Stimulated activated memory B cell treated with anti-CD40 and anti-IgM and Interleukin-4, amounts not matched to agents 10 μg/mL and 1 μg/mL and 100 μg/mL, for 72 hours (primary cell): ENCODE measurements around the gene KATNA1.
A peak's percentile ranks its signal among the peaks of the same experiment; 100 is the strongest.

Source experiments
- ATAC-seq: fragments of 150-1000 bp; cut with Tn5 transposase; 2 replicates; pipeline ENCODE4 v1.10.0; 2021
- H3K27ac Mint-ChIP-seq: one replicate; pipeline ENCODE4 v1.8.0; 2022; ENCODE audit warnings: mild to moderate bottlenecking, mixed read lengths
- H3K27me3 Mint-ChIP-seq: one replicate; pipeline ENCODE4 v1.8.0; 2022; ENCODE audit warnings: mixed read lengths
- H3K36me3 Mint-ChIP-seq: one replicate; pipeline ENCODE4 v1.8.0; 2022; ENCODE audit warnings: mixed read lengths
- H3K4me1 Mint-ChIP-seq: one replicate; pipeline ENCODE4 v1.8.0; 2022; ENCODE audit warnings: mixed read lengths
- H3K4me3 Mint-ChIP-seq: one replicate; pipeline ENCODE4 v1.8.0; 2022; ENCODE audit warnings: mild to moderate bottlenecking, moderate library complexity, mixed read lengths
- H3K9me3 Mint-ChIP-seq: one replicate; pipeline ENCODE4 v1.8.0; 2022; ENCODE audit warnings: mixed read lengths

Gene KATNA1

GRCh38 chr6:149642829-149643580 lies 5.5 kb downstream of the KATNA1 start:
- ATAC-seq, result peak; percentile 94
- Mint-ChIP-seq H3K9me3 (no peaks in the 10 kb centered on the region), H3K27me3 (no peaks in the 10 kb centered on the region), H3K36me3 (peaks cover 5% of the 10 kb centered on the region), H3K27ac (peak overlapping the region; percentile 31), H3K4me1 (peaks cover 20% of the 10 kb centered on the region), H3K4me3 (no peak overlapping the region)

DNA sequence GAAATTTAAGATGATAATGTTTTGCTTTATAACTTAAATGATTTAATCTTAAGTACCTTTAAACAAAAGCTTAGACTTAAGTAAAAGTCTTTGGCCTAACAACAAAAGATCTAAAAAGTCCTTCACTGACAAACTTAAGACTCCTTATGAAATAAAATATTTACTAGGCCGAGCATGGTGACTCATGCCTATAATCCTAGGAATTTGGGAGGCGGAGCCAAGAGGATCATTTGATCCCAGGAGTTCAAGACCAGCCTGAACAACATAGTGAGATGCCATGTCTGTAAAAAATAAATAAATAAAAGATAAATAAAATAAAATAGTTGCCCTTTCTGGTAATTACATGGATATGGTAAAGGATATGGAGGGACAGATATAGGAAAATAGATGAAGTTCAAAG lies 12.4 kb downstream of the KATNA1 start:
- Mint-ChIP-seq H3K27ac (no peak overlapping the region), H3K4me3 (no peak overlapping the region), H3K9me3 (no peaks in the 10 kb centered on the region), H3K27me3 (no peaks in the 10 kb centered on the region), H3K4me1 (no peaks in the 10 kb centered on the region), H3K36me3 (peaks cover 17% of the 10 kb centered on the region)
- no peak for ATAC-seq

- no peak overlapping the region for H3K4me3 Mint-ChIP-seq
- H3K9me3 Mint-ChIP-seq, result no peaks in the 10 kb centered on the region
- H3K27ac Mint-ChIP-seq, result no peak overlapping the region
- H3K27me3 Mint-ChIP-seq, result no peaks in the 10 kb centered on the region
- H3K36me3 Mint-ChIP-seq, result peaks cover 26% of the 10 kb centered on the region
- H3K4me1 Mint-ChIP-seq, result peaks cover 4% of the 10 kb centered on the region
- ATAC-seq, result no peak
Measured at GRCh38 chr6:149634315-149634714, 14.2 kb downstream of the KATNA1 start.

DNA sequence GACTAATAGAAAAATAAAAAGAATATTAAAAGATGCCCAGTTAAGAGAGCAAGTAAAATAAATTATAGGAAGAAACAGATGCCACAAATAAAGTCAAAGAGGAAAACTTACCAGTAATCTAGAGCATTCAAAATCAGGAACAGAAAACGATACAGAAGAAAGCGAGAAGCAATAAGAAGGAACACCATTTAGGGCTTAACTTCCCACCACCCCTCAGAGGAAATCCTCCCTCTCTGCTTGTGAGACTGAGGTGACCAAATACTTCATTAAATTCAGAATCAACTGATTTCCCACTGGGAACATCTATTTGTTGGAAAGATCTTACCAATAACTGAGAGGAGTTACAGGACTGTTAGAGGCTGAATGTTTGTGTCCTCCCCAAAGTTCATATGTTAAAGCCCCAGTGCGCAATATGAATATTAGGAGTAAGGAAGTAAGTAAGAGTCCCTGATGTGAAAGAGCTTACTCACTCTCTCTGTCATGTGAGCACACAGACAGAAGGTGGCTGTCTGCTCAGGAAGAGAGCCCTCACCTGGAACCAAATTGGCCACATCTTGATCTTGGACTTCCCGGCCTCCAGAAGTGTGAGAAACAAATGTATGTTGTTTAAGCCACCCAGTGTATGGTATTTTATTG lies 19.5 kb downstream of the KATNA1 start:
- Mint-ChIP-seq H3K36me3 (peaks cover 27% of the 10 kb centered on the region), H3K4me3 (peak overlapping the region; percentile 51), H3K4me1 (peaks cover 20% of the 10 kb centered on the region), H3K27me3 (no peaks in the 10 kb centered on the region), H3K27ac (peak overlapping the region; percentile 92), H3K9me3 (no peaks in the 10 kb centered on the region)
- peak; percentile 92 for ATAC-seq

GRCh38 chr6:149627672-149628071 lies 20.8 kb downstream of the KATNA1 start:
- Mint-ChIP-seq H3K27ac (no peak overlapping the region), H3K9me3 (no peaks in the 10 kb centered on the region), H3K4me1 (peaks cover 20% of the 10 kb centered on the region), H3K27me3 (no peaks in the 10 kb centered on the region), H3K36me3 (peaks cover 34% of the 10 kb centered on the region), H3K4me3 (peak overlapping the region; percentile 16)
- no peak for ATAC-seq

- H3K27ac Mint-ChIP-seq, result no peak overlapping the region
- no peaks in the 10 kb centered on the region for H3K27me3 Mint-ChIP-seq
- H3K36me3 Mint-ChIP-seq, result peaks cover 73% of the 10 kb centered on the region
- H3K4me3 Mint-ChIP-seq, result no peak overlapping the region
- H3K9me3 Mint-ChIP-seq, result no peaks in the 10 kb centered on the region
- no peak for ATAC-seq
- no peaks in the 10 kb centered on the region for H3K4me1 Mint-ChIP-seq
Measured at GRCh38 chr6:149615805-149616204, 32.7 kb downstream of the KATNA1 start.

DNA sequence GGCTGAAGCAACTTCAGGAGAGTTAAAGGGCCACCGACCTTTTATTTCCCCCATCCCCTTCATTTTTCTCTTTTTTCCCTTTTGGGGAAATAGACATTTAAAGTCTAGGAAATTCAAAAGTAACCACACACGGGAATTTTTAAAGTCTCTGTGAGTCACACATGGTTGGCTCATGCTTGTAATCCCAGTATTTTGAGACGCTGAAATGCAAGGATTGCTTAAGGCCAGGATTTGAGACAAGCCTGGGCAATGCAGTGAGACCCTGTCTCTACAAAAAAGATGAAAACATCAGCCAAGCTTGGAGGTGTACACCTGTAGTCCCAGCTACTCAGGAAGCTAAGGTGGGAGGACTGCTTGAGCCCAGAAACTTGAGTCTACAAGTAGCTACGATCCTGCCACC lies 34.2 kb downstream of the KATNA1 start:
- no peak for ATAC-seq
- Mint-ChIP-seq H3K4me3 (no peak overlapping the region), H3K4me1 (no peaks in the 10 kb centered on the region), H3K27me3 (no peaks in the 10 kb centered on the region), H3K27ac (no peak overlapping the region), H3K9me3 (no peaks in the 10 kb centered on the region), H3K36me3 (peaks cover 58% of the 10 kb centered on the region)

GRCh38 chr6:149608381-149608982 lies 40.0 kb downstream of the KATNA1 start:
- peak; percentile 67 for ATAC-seq
- Mint-ChIP-seq H3K27me3 (no peaks in the 10 kb centered on the region), H3K27ac (peak overlapping the region; percentile 60), H3K36me3 (peaks cover 22% of the 10 kb centered on the region), H3K9me3 (no peaks in the 10 kb centered on the region), H3K4me3 (no peak overlapping the region), H3K4me1 (peaks cover 10% of the 10 kb centered on the region)

DNA sequence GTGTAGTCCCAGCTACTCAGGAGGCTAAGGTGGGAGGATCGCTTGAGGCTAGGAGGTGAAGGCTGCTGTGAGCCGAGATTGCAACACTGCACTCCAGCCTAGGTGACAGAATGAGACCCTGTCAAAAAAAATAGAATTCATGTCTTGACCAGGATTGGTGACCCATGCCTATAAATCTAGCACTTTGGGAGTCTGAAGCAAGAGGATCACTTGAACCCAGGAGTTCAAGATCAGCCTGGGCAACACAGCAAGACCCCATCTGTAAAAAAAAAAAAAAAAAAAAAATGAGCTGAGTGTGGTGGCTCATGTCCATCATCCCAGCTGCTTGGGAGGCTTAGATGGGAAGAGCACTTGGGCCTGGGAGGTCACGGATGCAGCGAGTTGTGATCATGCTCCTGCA lies 48.0 kb downstream of the KATNA1 start:
- Mint-ChIP-seq H3K4me1 (no peaks in the 10 kb centered on the region), H3K36me3 (peaks cover 32% of the 10 kb centered on the region), H3K27me3 (no peaks in the 10 kb centered on the region), H3K27ac (no peak overlapping the region), H3K4me3 (no peak overlapping the region), H3K9me3 (no peaks in the 10 kb centered on the region)
- ATAC-seq, result no peak

- Mint-ChIP-seq H3K4me1 (no peaks in the 10 kb centered on the region), H3K4me3 (no peak overlapping the region), H3K27ac (no peak overlapping the region), H3K9me3 (no peaks in the 10 kb centered on the region), H3K27me3 (no peaks in the 10 kb centered on the region), H3K36me3 (peaks cover 30% of the 10 kb centered on the region)
- ATAC-seq, result no peak
Measured at GRCh38 chr6:149593408-149593807, 55.1 kb downstream of the KATNA1 start.

DNA sequence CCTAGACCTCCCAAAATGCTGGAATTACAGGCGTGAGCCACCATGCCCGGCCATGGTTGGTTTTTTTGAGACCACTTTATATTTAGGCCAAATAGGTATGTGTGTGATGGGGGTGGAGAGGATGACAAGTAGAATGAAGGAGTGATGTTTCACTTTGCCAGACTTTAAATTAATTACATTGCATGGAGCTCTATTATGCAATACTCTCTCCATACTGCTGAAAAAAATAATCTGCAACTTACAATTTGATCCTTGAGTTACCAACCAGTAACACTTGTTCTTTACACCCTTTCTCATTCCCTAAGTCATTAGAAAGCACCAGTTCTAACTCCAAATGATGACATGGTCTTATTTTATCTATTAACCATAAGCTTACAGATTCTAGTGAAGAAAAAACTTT lies 55.5 kb downstream of the KATNA1 start:
- Mint-ChIP-seq H3K27me3 (no peaks in the 10 kb centered on the region), H3K9me3 (no peaks in the 10 kb centered on the region), H3K4me3 (no peak overlapping the region), H3K27ac (no peak overlapping the region), H3K36me3 (peaks cover 26% of the 10 kb centered on the region), H3K4me1 (no peaks in the 10 kb centered on the region)
- ATAC-seq, result no peak

- Mint-ChIP-seq H3K36me3 (peaks cover 36% of the 10 kb centered on the region), H3K27ac (no peak overlapping the region), H3K9me3 (no peaks in the 10 kb centered on the region), H3K4me1 (no peaks in the 10 kb centered on the region), H3K4me3 (no peak overlapping the region), H3K27me3 (no peaks in the 10 kb centered on the region)
- no peak for ATAC-seq
Measured at GRCh38 chr6:149586149-149586548, 62.4 kb downstream of the KATNA1 start.

DNA sequence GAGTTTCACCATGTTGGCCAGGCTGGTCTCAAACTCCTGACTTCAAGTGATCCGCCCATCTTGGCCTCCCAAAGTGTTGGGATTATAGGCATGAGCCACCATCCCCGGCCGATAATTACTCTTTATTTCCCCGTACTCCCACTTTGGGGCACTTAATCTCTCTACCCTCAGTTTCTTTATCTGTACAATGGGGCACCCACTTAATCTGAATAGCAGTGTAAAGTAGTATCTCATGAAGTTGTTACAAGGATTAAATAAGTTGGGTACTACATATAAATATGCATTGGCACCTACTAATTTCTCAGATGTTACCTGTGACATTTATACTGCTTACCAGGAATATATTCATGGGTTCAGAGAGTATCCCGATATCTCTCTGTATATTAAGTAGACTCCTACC lies 67.2 kb downstream of the KATNA1 start:
- no peak for ATAC-seq
- no peak overlapping the region for H3K27ac Mint-ChIP-seq
- H3K9me3 Mint-ChIP-seq, result no peaks in the 10 kb centered on the region
- H3K36me3 Mint-ChIP-seq, result peaks cover 44% of the 10 kb centered on the region
- no peak overlapping the region for H3K4me3 Mint-ChIP-seq
- no peaks in the 10 kb centered on the region for H3K27me3 Mint-ChIP-seq
- no peaks in the 10 kb centered on the region for H3K4me1 Mint-ChIP-seq

DNA sequence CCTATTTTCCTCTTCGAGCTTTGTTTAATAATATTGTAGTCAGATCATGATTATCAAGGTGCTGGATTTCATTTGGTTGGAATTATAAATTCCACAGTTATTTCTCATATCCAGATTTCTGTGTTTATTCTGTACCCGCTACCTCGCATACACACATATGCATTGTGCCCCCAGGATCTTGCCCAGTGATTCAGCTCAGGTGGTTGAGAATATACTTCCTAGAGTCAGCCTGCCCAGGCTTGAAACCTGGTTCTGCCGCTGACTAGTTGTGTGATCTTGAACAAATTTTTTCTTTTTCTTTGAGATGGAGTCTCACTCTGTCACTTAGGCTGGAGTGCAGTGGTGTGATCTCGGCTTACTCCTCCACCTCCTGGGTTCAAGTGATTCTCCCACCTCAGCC lies 67.6 kb downstream of the KATNA1 start:
- peaks cover 44% of the 10 kb centered on the region for H3K36me3 Mint-ChIP-seq
- H3K27ac Mint-ChIP-seq, result no peak overlapping the region

DNA sequence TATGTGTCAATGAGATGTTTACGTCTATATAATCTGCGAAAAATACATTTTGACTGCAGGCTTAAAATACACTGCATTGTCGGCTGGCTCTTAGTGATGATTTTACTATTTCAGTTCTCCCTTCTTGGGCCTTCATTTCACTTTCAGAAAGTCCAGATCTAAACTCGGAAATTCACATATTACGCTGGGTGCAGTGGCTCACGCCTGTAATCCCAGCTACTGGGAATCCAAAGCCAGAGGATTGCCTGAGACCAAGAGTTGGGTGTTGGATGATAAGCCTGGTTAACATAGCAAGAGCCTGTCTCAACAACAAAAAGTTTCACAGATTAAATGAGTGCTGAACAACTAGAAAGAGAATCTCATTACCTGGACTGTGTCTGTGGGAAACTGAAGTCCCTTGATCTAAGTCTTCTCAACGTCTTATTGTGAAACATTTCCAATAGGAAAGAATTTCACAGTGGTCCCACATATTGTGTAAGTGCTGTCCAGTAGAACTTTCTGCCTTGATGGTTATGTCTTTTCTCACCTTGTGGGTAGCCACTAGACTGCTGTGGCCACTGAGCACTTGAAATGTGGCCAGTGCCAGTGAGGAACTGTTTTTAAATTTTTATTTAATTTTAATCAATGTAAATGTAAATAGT lies 80.4 kb downstream of the KATNA1 start:
- H3K4me3 Mint-ChIP-seq, result peak overlapping the region; percentile 94
- ATAC-seq, result no peak
- no peaks in the 10 kb centered on the region for H3K36me3 Mint-ChIP-seq
- peak overlapping the region; percentile 93 for H3K27ac Mint-ChIP-seq
- no peaks in the 10 kb centered on the region for H3K27me3 Mint-ChIP-seq
- no peaks in the 10 kb centered on the region for H3K9me3 Mint-ChIP-seq
- H3K4me1 Mint-ChIP-seq, result peaks cover 28% of the 10 kb centered on the region

More for the DNA sequence above, 67.6 kb downstream of the KATNA1 start:
- no peak for ATAC-seq
- H3K4me1 Mint-ChIP-seq, result no peaks in the 10 kb centered on the region
- H3K4me3 Mint-ChIP-seq, result no peak overlapping the region
- H3K27me3 Mint-ChIP-seq, result no peaks in the 10 kb centered on the region
- H3K9me3 Mint-ChIP-seq, result no peaks in the 10 kb centered on the region
